Panc1 (cell line): ENCODE results near the gene ANKRD49. TPM values are rescaled to one million over a fixed set of nuclear protein-coding genes. Genes with fewer than 3 reads are reported as not detected.

Source experiments
- ATAC-seq: fragments of 200-7000 bp; cut with Tn5 transposase; 2 replicates; pipeline ENCODE4 v1.9.1; 2020; ENCODE audit warnings: mild to moderate bottlenecking, moderate library complexity
- BruUV-seq: library from RNA; stranded (reverse); fragments of 400-500 nt; replicated peaks from 2 replicates; lab custom pipeline; 2021; lab: Mats Ljungman, UMichigan
- CTCF ChIA-PET: fragments of 300-600 bp; sonication (Branson Sonifier 250); formaldehyde crosslinking; loops from one replicate; lab custom pipeline; 2022; ENCODE audit warnings: antibody characterized with exemption; lab: Charles Lee
- POLR2A ChIA-PET: fragments of 300-600 bp; sonication (Branson Sonifier 250); formaldehyde crosslinking; loops from one replicate; lab custom pipeline; 2022; ENCODE audit warnings: antibody characterized with exemption; lab: Charles Lee
- DNase-seq: peaks from one replicate; pipeline ENCODE4 v3.0.0-alpha.2; 2010; ENCODE audit warnings: low read depth, low spot score
- H3K27ac ChIP-seq: 2 replicates; pipeline ENCODE4 v1.5.1; 2011; ENCODE audit warnings: mild to moderate bottlenecking, low read length, inconsistent platforms
- H3K27me3 ChIP-seq: fragments of 200-500 bp; sonication (Bioruptor generic); 2 replicates; pipeline ENCODE4 v1.6.0; 2014; ENCODE audit warnings: low read length, inconsistent platforms; ENCODE audit not compliant: control insufficient read depth, insufficient read depth
- H3K36me3 ChIP-seq: fragments of 200-500 bp; sonication (Bioruptor generic); 2 replicates; pipeline ENCODE4 v1.5.1; 2014; ENCODE audit warnings: inconsistent platforms, mild to moderate bottlenecking, low read length, moderate library complexity; ENCODE audit not compliant: control insufficient read depth, insufficient read depth
- H3K4me1 ChIP-seq: 2 replicates; pipeline ENCODE4 v1.5.1; 2011; ENCODE audit warnings: inconsistent platforms, mild to moderate bottlenecking, low read length, moderate library complexity; ENCODE audit not compliant: control insufficient read depth, insufficient read depth
- H3K4me3 ChIP-seq, 2 experiments: 2 replicates each; pipeline ENCODE4 v1.5.1; 2011 to 2012; ENCODE audit warnings: low read depth in 2 of 2, low read length in 2 of 2, mild to moderate bottlenecking in 2 of 2, inconsistent platforms in 1 of 2, moderate library complexity in 1 of 2
- H3K9me3 ChIP-seq: fragments of 200-500 bp; sonication (Bioruptor generic); 2 replicates; pipeline ENCODE4 v1.5.1; 2014; ENCODE audit warnings: low read depth, mild to moderate bottlenecking, inconsistent platforms, low read length, moderate library complexity; ENCODE audit not compliant: control insufficient read depth, insufficient read depth
- POLR2AphosphoS5 ChIP-seq: IDR thresholded peaks from 2 replicates; pipeline ENCODE4 v1.6.1; 2012; ENCODE audit warnings: mild to moderate bottlenecking, low read depth, low read length, moderate library complexity
- SIN3A ChIP-seq: IDR thresholded peaks from 2 replicates; pipeline ENCODE4 v1.6.1; 2012; ENCODE audit warnings: low read depth, mild to moderate bottlenecking, low read length, moderate library complexity, borderline replicate concordance; ENCODE audit not compliant: insufficient read depth
- TCF7L2 ChIP-seq: IDR thresholded peaks from 2 replicates; pipeline ENCODE4 v1.6.1; 2011; ENCODE audit warnings: mild to moderate bottlenecking, low read depth, low read length, inconsistent platforms
- in situ Hi-C: cut with HindIII; loops from 2 replicates; pipeline ENCODE4 v1.10.0; 2016; ENCODE audit warnings: low sequenced_read_pairs, low pct_unique_long_range_greater_than_20kb
- intact Hi-C: fragments of 100-400 bp; cut with micrococcal nuclease; formaldehyde crosslinking; loops from one replicate; pipeline ENCODE4 v1.10.0; 2022; ENCODE audit not compliant: unreplicated experiment
- total RNA-seq: library from RNA; stranded (reverse); gene quantifications from one replicate; pipeline ENCODE4 v1.2.1, GENCODE V29; 2021; ENCODE audit not compliant: unreplicated experiment
- TF ChIP-seq, protein P1 (sequence below): fragments of 450-650 bp; IDR thresholded peaks from 2 replicates; pipeline ENCODE4 v1.5.1; 2017; ENCODE audit warnings: mild to moderate bottlenecking
- TF ChIP-seq, protein P2 (sequence below), 2 experiments: IDR thresholded peaks; 2 replicates each; pipeline ENCODE4 v1.6.1; 2011 to 2012; ENCODE audit warnings: low read depth in 2 of 2, control low read depth in 1 of 2, low read length in 1 of 2, mild to moderate bottlenecking in 1 of 2, moderate library complexity in 1 of 2; ENCODE audit not compliant: insufficient read depth in 1 of 2

ANKRD49 gene
- total RNA-seq, 1 experiment from 2014 or later, result 15.4 TPM

DNA sequence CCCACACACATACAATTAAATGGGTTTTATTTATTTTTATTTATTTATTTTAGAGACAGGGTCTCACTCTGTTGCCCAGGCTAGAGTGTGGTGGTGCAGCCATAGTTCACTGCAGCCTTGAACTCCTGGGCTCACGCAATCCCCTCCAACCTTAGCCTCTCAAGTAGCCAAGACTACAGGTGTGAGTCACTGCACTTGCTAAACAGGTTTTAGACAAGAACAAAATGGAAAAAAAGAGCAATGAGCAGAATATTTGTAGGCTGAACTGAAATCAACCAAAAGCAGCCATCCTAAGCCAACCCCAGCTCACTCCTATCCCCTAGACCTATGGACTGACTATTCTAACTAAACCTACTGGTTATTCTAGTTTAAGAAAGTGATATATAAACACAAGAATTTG, 37.9 kb upstream of the ANKRD49 start:
- Histone ChIP-seq H3K9me3 (no peaks in the 10 kb centered on the region), H3K27ac (no peak overlapping the region), H3K27me3 (no peaks in the 10 kb centered on the region), H3K36me3 (peaks cover 8% of the 10 kb centered on the region; the same call in 1 of the 2 replicates), H3K4me3 (no peak overlapping the region), H3K4me1 (no peaks in the 10 kb centered on the region)
- BruUV-seq, result no TSS peak
- intact Hi-C loops, result no loop called here
- ChIA-PET POLR2A (no interaction called here), CTCF (no interaction called here)
- ATAC-seq (no peak), DNase-seq (no peak)
- no peak for TF ChIP-seq TCF7L2
- no peak for TF ChIP-seq POLR2AphosphoS5
- no peak for TF ChIP-seq SIN3A
- TF ChIP-seq, protein P1, sequence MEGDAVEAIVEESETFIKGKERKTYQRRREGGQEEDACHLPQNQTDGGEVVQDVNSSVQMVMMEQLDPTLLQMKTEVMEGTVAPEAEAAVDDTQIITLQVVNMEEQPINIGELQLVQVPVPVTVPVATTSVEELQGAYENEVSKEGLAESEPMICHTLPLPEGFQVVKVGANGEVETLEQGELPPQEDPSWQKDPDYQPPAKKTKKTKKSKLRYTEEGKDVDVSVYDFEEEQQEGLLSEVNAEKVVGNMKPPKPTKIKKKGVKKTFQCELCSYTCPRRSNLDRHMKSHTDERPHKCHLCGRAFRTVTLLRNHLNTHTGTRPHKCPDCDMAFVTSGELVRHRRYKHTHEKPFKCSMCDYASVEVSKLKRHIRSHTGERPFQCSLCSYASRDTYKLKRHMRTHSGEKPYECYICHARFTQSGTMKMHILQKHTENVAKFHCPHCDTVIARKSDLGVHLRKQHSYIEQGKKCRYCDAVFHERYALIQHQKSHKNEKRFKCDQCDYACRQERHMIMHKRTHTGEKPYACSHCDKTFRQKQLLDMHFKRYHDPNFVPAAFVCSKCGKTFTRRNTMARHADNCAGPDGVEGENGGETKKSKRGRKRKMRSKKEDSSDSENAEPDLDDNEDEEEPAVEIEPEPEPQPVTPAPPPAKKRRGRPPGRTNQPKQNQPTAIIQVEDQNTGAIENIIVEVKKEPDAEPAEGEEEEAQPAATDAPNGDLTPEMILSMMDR, result no peak
- TF ChIP-seq, protein P2, sequence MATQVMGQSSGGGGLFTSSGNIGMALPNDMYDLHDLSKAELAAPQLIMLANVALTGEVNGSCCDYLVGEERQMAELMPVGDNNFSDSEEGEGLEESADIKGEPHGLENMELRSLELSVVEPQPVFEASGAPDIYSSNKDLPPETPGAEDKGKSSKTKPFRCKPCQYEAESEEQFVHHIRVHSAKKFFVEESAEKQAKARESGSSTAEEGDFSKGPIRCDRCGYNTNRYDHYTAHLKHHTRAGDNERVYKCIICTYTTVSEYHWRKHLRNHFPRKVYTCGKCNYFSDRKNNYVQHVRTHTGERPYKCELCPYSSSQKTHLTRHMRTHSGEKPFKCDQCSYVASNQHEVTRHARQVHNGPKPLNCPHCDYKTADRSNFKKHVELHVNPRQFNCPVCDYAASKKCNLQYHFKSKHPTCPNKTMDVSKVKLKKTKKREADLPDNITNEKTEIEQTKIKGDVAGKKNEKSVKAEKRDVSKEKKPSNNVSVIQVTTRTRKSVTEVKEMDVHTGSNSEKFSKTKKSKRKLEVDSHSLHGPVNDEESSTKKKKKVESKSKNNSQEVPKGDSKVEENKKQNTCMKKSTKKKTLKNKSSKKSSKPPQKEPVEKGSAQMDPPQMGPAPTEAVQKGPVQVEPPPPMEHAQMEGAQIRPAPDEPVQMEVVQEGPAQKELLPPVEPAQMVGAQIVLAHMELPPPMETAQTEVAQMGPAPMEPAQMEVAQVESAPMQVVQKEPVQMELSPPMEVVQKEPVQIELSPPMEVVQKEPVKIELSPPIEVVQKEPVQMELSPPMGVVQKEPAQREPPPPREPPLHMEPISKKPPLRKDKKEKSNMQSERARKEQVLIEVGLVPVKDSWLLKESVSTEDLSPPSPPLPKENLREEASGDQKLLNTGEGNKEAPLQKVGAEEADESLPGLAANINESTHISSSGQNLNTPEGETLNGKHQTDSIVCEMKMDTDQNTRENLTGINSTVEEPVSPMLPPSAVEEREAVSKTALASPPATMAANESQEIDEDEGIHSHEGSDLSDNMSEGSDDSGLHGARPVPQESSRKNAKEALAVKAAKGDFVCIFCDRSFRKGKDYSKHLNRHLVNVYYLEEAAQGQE (IDR thresholded peaks at IDR 0.05; ENCODE audit: insufficient read depth in 1 of 2, low read depth in 2 of 2, low read length in 1 of 2), result no peak
- in situ Hi-C loops, result no loop called here

DNA sequence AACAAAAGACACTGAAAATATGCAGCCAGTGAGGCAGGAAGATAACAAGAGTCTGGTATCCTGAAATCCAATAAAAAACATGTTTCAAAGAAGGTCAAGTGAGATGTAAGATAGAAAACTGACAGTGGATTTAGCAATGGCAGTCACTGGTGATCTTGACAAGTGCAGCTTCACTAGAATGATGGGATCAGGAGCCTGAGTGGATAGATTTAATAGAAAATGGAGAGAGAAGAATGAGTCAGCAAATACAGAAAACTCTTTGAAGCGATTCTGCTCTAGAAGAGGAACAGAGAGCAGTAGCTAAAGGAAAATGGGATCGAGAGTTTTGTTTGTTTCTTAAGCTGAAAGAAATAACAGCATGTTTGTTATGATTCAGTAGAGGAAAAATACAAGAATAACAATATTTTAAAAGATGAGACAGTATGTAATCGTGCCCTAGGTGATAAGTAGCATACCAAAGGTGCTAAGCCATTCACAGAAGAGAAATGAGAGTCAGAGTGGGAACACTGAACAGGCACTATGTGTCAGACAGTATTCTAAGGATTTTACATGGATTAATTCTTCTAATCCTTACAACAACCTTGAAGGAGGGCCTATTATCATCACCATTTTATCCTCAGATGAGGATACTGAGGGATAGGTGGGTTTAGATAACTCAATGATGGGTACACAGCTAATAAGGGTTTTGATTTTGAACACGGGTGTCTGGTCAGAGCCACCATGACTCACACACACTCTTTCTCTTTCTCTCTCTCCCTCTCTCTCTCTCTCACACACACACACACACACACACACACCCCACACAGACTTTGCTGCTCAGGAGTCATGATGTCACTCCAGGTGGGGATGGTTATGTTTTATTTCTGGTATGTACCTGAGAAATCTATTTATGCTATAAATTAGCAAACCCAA, 36.4 kb upstream of the ANKRD49 start:
- H3K4me3 ChIP-seq, result no peak overlapping the region
- no peaks in the 10 kb centered on the region for H3K4me1 ChIP-seq
- ATAC-seq (no peak), DNase-seq (no peak)
- ChIA-PET POLR2A (no interaction called here), CTCF (no interaction called here)
- H3K27me3 ChIP-seq, result no peaks in the 10 kb centered on the region
- no peak for TF ChIP-seq TCF7L2
- TF ChIP-seq, protein P2 (IDR thresholded peaks at IDR 0.05; ENCODE audit: insufficient read depth in 1 of 2, low read depth in 2 of 2, low read length in 1 of 2), result no peak
- no peak for TF ChIP-seq SIN3A
- in situ Hi-C loops, result no loop called here
- intact Hi-C loops, result no loop called here
- H3K27ac ChIP-seq, result no peak overlapping the region
- no peaks in the 10 kb centered on the region for H3K9me3 ChIP-seq
- no TSS peak for BruUV-seq
- peaks cover 10% of the 10 kb centered on the region; the same call in 1 of the 2 replicates for H3K36me3 ChIP-seq
